HUES6 (cell line): ENCODE results near the gene PRMT1.

Experiments
- H3K27ac ChIP-seq: 2 replicates; pipeline ENCODE4 v1.7.0; 2013; ENCODE audit warnings: low read depth, mild to moderate bottlenecking, low read length, inconsistent platforms
- H3K27me3 ChIP-seq: 2 replicates; pipeline ENCODE4 v1.6.1; 2013; ENCODE audit warnings: low read length; ENCODE audit not compliant: control insufficient read depth, insufficient read depth
- H3K36me3 ChIP-seq: 2 replicates; pipeline ENCODE4 v1.6.1; 2013; ENCODE audit warnings: low read length; ENCODE audit not compliant: control insufficient read depth, insufficient read depth
- H3K4me1 ChIP-seq: 2 replicates; pipeline ENCODE4 v1.6.1; 2013; ENCODE audit warnings: low read length; ENCODE audit not compliant: control insufficient read depth, insufficient read depth
- H3K4me3 ChIP-seq: 2 replicates; pipeline ENCODE4 v1.5.1; 2013; ENCODE audit warnings: low read depth, low read length
- H3K9ac ChIP-seq: one replicate; pipeline ENCODE4 v1.6.1; 2013; ENCODE audit warnings: mild to moderate bottlenecking, low read length
- H3K9me3 ChIP-seq: 2 replicates; pipeline ENCODE4 v1.6.1; 2013; ENCODE audit warnings: low read depth, low read length; ENCODE audit not compliant: control insufficient read depth, insufficient read depth

PRMT1 gene

DNA sequence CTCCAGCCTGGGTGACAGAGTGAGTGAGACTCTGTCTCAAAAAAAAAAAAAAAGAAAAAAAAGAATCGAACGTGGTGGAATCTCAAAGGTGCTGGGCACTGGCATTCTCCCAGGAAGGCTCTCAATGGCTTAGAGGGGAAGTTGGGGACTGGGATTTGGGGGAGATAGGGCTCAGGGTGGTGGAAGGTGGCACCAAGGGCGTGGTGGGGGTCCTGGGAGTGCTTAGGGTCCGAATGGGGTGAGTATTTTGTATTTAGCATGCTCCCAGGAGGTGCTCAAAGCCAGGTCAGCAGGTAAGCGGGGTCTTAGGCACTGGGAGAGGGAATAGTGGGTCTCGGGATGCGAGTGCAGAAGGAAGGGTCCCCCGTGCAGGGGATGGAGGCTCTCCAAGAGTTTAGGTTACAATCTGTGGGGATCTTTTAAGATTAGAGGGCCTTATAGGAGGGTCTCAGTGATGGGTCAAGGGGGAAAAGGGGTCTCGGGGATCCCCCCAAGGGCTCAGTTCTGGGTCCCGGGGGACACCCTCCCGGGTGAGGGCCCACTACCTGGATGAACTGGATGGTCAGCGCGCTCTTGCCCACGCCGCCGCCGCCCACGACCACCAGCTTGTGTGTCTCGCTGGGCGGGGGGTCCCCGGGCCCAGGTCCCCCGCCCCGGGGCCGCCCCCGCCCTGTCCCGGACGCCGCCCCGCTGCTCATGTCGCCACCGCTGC is 37.5 kb upstream of the PRMT1 start:
- peaks cover 31% of the 10 kb centered on the region for H3K4me1 ChIP-seq
- no peaks in the 10 kb centered on the region for H3K9me3 ChIP-seq
- no peak overlapping the region; the same call in 1 of the 2 replicates for H3K27ac ChIP-seq
- peaks cover 3% of the 10 kb centered on the region; the same call in 1 of the 2 replicates for H3K27me3 ChIP-seq
- peak overlapping the region; percentile 66 for H3K4me3 ChIP-seq
- no peaks in the 10 kb centered on the region for H3K36me3 ChIP-seq
- peak overlapping the region; percentile 74 for H3K9ac ChIP-seq

- H3K27me3 ChIP-seq, result peaks cover 3% of the 10 kb centered on the region; the same call in 1 of the 2 replicates
- H3K4me3 ChIP-seq, result peak within 1 kb of the TSS; percentile 68
- peaks cover 7% of the 10 kb centered on the region for H3K36me3 ChIP-seq
- no peaks in the 10 kb centered on the region for H3K9me3 ChIP-seq
- peak within 1 kb of the TSS; percentile 96 for H3K9ac ChIP-seq
- H3K27ac ChIP-seq, result peak within 1 kb of the TSS; percentile 99
- H3K4me1 ChIP-seq, result peaks cover 31% of the 10 kb centered on the region
These were observed 36.8 kb upstream of the PRMT1 start, which contains the start of gene RRAS for GRCh38 chr19:49640113-49640898. Gene RRAS (minus strand): TSS chr19:49640143. CDS start chr19:49640098, 45 bp downstream.

DNA sequence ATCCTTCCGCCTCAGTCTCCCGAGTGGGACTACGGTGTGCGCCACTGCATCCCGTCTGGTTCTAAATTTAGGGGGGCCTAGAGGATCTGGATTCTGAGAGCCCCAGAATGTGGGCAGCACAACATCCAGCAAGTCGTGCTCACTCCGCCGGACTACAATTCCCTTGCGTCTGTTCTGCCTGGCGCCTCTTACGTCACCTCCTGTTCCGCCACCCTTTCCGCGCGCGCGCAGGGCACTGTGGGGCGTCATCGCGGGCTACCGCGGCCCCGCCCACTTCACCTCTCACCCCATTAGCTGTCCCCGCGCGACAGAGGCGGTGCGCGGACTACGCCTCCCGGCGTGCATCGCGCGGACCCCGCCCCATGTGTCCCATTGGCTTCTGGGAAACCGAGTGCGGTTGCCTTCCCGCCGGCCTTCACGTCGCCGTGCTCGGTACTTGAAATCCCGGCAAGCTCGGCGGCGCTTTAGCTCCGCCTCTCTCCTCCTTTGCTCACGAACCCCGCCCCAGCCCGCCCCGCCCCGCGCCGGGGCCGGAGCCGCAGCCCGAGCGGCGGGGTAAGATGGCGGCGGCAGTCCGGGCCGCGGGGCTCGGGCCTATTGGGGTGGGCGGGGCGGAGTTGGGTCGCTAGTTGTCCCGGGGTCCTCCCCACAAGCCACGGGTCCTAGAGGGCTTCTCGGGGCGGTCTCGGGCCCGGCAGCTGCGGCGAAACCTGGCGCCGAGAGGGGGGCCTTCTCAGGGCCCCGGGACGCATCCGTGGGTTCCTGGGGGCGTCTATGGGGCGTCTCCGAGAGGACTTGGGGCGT is 35.2 kb upstream of the PRMT1 start, which contains the start of gene SCAF1:
TSS of gene SCAF1 (plus strand) at position 522 of the 804 bp plus-strand sequence. CDS start 2,818 bp downstream, outside the sequence.
- H3K4me1 ChIP-seq, result peaks cover 29% of the 10 kb centered on the region
- peak within 1 kb of the TSS; percentile 96 for H3K4me3 ChIP-seq
- peaks cover 23% of the 10 kb centered on the region for H3K36me3 ChIP-seq
- peak within 1 kb of the TSS; percentile 98 for H3K9ac ChIP-seq
- peaks cover 3% of the 10 kb centered on the region; the same call in 1 of the 2 replicates for H3K27me3 ChIP-seq
- H3K9me3 ChIP-seq, result no peaks in the 10 kb centered on the region
- peak within 1 kb of the TSS; percentile 99 for H3K27ac ChIP-seq

GRCh38 chr19:49642492-49643035 is 34.5 kb upstream of the PRMT1 start:
- H3K9me3 ChIP-seq, result no peaks in the 10 kb centered on the region
- peak overlapping the region; percentile 92 for H3K27ac ChIP-seq
- peaks cover 30% of the 10 kb centered on the region for H3K36me3 ChIP-seq

GRCh38 chr19:49643466-49643865 is 33.6 kb upstream of the PRMT1 start:
- peak overlapping the region; percentile 96; the same call in 1 of the 2 replicates for H3K4me3 ChIP-seq
- no peak overlapping the region for H3K27ac ChIP-seq
- peaks cover 21% of the 10 kb centered on the region for H3K4me1 ChIP-seq
- H3K9me3 ChIP-seq, result no peaks in the 10 kb centered on the region
- peaks cover 3% of the 10 kb centered on the region; the same call in 1 of the 2 replicates for H3K27me3 ChIP-seq
- H3K36me3 ChIP-seq, result peaks cover 35% of the 10 kb centered on the region
- no peak overlapping the region for H3K9ac ChIP-seq

More at GRCh38 chr19:49642492-49643035, 34.5 kb upstream of the PRMT1 start:
- peak overlapping the region; percentile 98 for H3K9ac ChIP-seq
- H3K4me3 ChIP-seq, result peak overlapping the region; percentile 96
- peaks cover 27% of the 10 kb centered on the region for H3K4me1 ChIP-seq
- H3K27me3 ChIP-seq, result peaks cover 3% of the 10 kb centered on the region; the same call in 1 of the 2 replicates

GRCh38 chr19:49645592-49645991 is 31.5 kb upstream of the PRMT1 start:
- Histone ChIP-seq H3K4me3 (no peak overlapping the region), H3K27me3 (no peaks in the 10 kb centered on the region), H3K9me3 (no peaks in the 10 kb centered on the region), H3K27ac (no peak overlapping the region), H3K36me3 (peaks cover 52% of the 10 kb centered on the region), H3K4me1 (peaks cover 13% of the 10 kb centered on the region; the same call in 1 of the 2 replicates), H3K9ac (no peak overlapping the region)

DNA sequence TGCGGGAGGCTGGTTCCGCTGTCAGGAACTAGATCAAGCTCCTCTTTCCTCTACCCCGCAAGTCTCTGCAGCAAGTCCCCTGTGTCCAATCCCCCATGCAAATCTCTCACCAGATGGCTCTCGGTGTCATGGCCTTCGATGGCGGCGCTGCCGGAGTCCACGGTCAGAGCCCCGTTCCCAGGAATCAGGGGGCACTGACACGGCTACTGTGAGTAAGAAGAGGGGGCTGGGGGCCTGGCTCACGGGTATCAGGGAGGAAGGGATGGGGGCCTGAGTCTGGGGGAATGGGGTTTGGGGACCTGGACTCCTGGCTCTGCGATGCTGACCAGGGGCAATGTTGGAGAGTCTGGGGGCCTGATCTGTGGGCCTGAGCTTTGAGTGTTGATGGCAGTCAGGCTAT is 31.1 kb upstream of the PRMT1 start:
- Histone ChIP-seq H3K4me1 (peaks cover 10% of the 10 kb centered on the region; the same call in 1 of the 2 replicates), H3K4me3 (no peak overlapping the region), H3K9me3 (no peaks in the 10 kb centered on the region), H3K27me3 (no peaks in the 10 kb centered on the region), H3K27ac (no peak overlapping the region), H3K36me3 (peaks cover 54% of the 10 kb centered on the region), H3K9ac (no peak overlapping the region)

- Histone ChIP-seq H3K9ac (no peak overlapping the region), H3K4me1 (peaks cover 8% of the 10 kb centered on the region; the same call in 1 of the 2 replicates), H3K27ac (no peak overlapping the region), H3K4me3 (no peak overlapping the region), H3K36me3 (peaks cover 59% of the 10 kb centered on the region), H3K9me3 (no peaks in the 10 kb centered on the region), H3K27me3 (no peaks in the 10 kb centered on the region)
These were observed 30.5 kb upstream of the PRMT1 start for GRCh38 chr19:49646586-49646985.

DNA sequence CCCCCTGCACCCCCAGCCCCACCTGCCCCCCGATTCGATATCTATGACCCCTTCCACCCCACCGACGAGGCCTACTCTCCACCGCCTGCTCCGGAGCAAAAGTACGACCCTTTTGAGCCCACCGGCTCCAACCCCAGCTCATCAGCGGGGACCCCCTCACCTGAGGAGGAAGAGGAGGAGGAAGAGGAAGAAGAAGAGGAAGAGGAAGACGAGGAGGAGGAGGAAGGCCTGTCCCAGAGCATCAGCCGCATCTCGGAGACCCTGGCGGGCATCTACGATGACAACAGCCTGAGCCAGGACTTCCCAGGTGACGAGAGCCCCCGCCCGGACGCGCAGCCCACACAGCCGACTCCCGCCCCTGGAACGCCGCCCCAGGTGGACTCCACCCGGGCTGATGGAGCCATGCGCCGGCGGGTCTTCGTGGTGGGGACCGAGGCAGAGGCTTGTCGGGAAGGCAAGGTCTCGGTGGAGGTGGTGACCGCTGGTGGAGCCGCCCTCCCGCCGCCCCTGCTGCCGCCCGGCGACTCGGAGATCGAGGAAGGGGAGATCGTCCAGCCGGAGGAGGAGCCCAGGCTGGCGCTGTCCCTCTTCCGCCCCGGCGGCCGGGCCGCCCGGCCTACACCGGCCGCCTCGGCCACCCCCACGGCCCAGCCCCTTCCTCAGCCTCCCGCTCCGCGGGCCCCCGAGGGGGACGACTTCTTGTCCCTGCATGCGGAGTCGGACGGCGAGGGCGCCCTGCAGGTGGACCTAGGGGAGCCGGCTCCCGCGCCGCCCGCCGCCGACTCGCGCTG is 25.8 kb upstream of the PRMT1 start:
- Histone ChIP-seq H3K27ac (no peak overlapping the region), H3K9me3 (no peaks in the 10 kb centered on the region), H3K36me3 (peaks cover 83% of the 10 kb centered on the region), H3K4me1 (peaks cover 4% of the 10 kb centered on the region; the same call in 1 of the 2 replicates), H3K4me3 (no peak overlapping the region), H3K9ac (no peak overlapping the region), H3K27me3 (no peaks in the 10 kb centered on the region)
